ENCODE data around the gene BRINP3. TPM values are rescaled to one million over a fixed set of nuclear protein-coding genes. Genes with fewer than 3 reads are reported as not detected.

BRINP3 gene
- total RNA-seq, 4 donors from 2014 or later, result 5.0 to 30.3 (median 14.1) TPM

DNA sequence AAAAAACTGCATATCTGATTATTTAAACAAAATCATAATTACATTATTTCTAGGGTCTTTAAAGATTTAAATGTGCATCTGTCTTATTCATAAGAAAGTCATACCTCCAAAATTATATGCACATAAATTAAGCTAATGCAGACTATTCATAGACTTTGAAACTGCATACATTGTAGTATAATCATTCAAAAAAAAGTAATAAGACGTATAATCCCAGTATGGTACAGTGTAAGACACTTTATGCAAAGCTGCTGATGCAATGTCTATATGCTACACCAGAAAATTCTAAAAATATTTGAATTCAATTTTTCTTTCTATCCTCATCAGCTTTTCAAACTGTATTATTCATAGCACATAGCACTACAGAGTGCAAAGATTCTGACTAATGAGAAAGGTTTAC is 22.0 kb downstream of the BRINP3 start:
- Histone ChIP-seq H3K27me3 (no peaks in the 10 kb centered on the region), H3K4me3 (no peak overlapping the region), H3K9me3 (no peaks in the 10 kb centered on the region), H3K4me1 (no peaks in the 10 kb centered on the region), H3K36me3 (no peaks in the 10 kb centered on the region), H3K27ac (no peak overlapping the region)
- intact Hi-C loops (cut with DNase I; ENCODE audit: low total_unique reads), result no loop called here
- DNase-seq, result no peak
- no peak for TF ChIP-seq POLR2A (IDR thresholded peaks at IDR 0.05)
- TF ChIP-seq POLR2AphosphoS5 (IDR thresholded peaks at IDR 0.05), result no peak
- TF ChIP-seq, protein P1, sequence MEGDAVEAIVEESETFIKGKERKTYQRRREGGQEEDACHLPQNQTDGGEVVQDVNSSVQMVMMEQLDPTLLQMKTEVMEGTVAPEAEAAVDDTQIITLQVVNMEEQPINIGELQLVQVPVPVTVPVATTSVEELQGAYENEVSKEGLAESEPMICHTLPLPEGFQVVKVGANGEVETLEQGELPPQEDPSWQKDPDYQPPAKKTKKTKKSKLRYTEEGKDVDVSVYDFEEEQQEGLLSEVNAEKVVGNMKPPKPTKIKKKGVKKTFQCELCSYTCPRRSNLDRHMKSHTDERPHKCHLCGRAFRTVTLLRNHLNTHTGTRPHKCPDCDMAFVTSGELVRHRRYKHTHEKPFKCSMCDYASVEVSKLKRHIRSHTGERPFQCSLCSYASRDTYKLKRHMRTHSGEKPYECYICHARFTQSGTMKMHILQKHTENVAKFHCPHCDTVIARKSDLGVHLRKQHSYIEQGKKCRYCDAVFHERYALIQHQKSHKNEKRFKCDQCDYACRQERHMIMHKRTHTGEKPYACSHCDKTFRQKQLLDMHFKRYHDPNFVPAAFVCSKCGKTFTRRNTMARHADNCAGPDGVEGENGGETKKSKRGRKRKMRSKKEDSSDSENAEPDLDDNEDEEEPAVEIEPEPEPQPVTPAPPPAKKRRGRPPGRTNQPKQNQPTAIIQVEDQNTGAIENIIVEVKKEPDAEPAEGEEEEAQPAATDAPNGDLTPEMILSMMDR (IDR thresholded peaks at IDR 0.05), result no peak
- TF ChIP-seq EP300 (IDR thresholded peaks at IDR 0.05; ENCODE audit: low read depth), result no peak
- in situ Hi-C loops (cut with MboI; ENCODE audit: low pct_ligation_motif_present in 1 of 4, low pct_unique_long_range_greater_than_20kb in 1 of 4, low sequenced_read_pairs in 3 of 4), result no loop called here
- WGBS, 2 donors (ENCODE audit: low coverage in 1 of 2), result 63 to 77% methylated on average over 1 of the region's 1 CpG

DNA sequence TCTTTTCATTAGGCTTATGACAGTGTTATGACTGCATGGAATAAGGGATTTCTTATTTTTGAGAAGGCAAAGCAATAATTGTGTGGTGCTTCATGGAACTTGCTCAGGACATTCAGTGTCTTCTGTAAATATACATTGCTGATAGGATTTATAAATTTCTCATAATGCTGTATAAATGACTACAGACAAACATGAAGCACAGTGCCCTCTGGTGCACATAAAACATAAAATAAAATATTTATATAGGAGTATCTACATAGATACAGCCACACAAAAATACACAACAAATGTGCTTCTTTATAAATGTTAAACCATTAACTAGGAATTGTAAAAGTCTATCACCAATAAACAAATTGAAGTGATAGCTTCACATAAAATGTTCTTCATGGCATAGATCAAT is 24.1 kb downstream of the BRINP3 start:
- in situ Hi-C loops (cut with MboI; ENCODE audit: low pct_ligation_motif_present in 1 of 4, low pct_unique_long_range_greater_than_20kb in 1 of 4, low sequenced_read_pairs in 3 of 4) (no loop called here), intact Hi-C loops (cut with DNase I; ENCODE audit: low total_unique reads) (no loop called here)
- Histone ChIP-seq H3K27ac (no peak overlapping the region), H3K36me3 (no peaks in the 10 kb centered on the region), H3K4me3 (no peak overlapping the region), H3K27me3 (no peaks in the 10 kb centered on the region), H3K4me1 (no peaks in the 10 kb centered on the region), H3K9me3 (no peaks in the 10 kb centered on the region)
- TF ChIP-seq EP300 (IDR thresholded peaks at IDR 0.05; ENCODE audit: low read depth), result no peak
- TF ChIP-seq, protein P1 (IDR thresholded peaks at IDR 0.05), result peak in 1 of 5 experiments; percentile 10
- DNase-seq, result no peak

DNA sequence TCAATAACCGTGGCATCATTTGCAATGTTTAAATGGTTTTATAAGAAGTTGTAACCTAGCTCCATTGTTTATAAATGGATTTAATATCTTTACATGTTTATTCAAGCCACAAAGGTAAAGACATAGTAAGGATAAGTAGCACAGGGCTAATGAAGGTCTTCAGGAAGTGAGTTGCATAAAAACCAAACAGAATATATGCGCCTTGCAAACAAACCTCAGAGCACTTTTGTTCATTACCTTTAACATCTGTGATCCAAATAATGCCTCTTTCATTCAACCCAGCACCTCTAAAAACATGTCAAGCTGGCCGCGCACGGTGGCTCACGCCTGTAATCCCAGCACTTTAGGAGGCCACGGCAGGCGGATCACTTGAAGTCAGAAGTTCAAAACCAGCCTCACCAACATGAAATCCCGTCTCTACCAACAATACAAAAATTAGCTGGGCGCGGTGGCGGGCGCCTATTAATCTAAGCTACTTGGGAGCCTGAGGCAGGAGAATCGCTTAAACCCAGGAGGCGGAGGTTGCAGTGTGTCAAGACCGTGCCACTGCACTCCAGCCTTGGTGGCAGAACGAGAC is 25.3 kb downstream of the BRINP3 start:
- Histone ChIP-seq H3K27ac (no peak overlapping the region), H3K4me3 (no peak overlapping the region), H3K4me1 (no peaks in the 10 kb centered on the region), H3K9me3 (no peaks in the 10 kb centered on the region), H3K27me3 (no peaks in the 10 kb centered on the region), H3K36me3 (no peaks in the 10 kb centered on the region)
- no peak for DNase-seq
- in situ Hi-C loops (cut with MboI; ENCODE audit: low pct_ligation_motif_present in 1 of 4, low pct_unique_long_range_greater_than_20kb in 1 of 4, low sequenced_read_pairs in 3 of 4) (no loop called here), intact Hi-C loops (cut with DNase I; ENCODE audit: low total_unique reads) (no loop called here)
- TF ChIP-seq POLR2A (IDR thresholded peaks at IDR 0.05) (no peak), EP300 (IDR thresholded peaks at IDR 0.05; ENCODE audit: low read depth) (no peak), POLR2AphosphoS5 (IDR thresholded peaks at IDR 0.05) (no peak)
- TF ChIP-seq, protein P1 (IDR thresholded peaks at IDR 0.05), result no peak
- WGBS, 2 donors (ENCODE audit: low coverage in 1 of 2), result 88 to 92% methylated on average over 13 to 17 of the region's 17 CpGs

DNA sequence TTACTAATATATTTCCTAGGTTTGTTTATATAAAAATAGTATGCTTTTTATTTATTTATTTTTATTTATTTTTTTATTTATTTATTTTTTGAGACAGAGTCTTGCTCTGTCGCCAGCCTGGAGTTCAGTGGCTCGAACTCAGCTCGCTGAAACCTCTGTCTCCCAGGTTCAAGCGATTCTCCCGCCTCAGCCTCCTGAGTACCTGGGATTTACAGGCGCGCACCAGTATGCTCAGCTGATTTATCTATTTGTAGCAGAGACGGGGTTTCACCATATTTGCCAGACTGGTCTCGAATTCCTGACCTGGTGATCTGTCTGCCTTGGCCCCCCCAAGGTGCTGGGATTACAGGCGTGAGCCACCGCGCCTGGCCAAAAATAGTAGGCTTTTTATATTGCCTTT is 33.2 kb downstream of the BRINP3 start:
- Histone ChIP-seq H3K27ac (no peak overlapping the region), H3K27me3 (no peaks in the 10 kb centered on the region), H3K9me3 (no peaks in the 10 kb centered on the region), H3K4me1 (no peaks in the 10 kb centered on the region), H3K4me3 (no peak overlapping the region), H3K36me3 (peaks cover 0 to 2% (median 0%) of the 10 kb centered on the region in 4 donors)
- intact Hi-C loops (cut with DNase I; ENCODE audit: low total_unique reads), result no loop called here
- 95 to 96% methylated on average over 10 to 12 of the region's 12 CpGs for WGBS, 2 donors (ENCODE audit: low coverage in 1 of 2)
- TF ChIP-seq POLR2A (IDR thresholded peaks at IDR 0.05) (no peak), EP300 (IDR thresholded peaks at IDR 0.05; ENCODE audit: low read depth) (no peak), POLR2AphosphoS5 (IDR thresholded peaks at IDR 0.05) (no peak)
- TF ChIP-seq, protein P1 (IDR thresholded peaks at IDR 0.05), result no peak
- in situ Hi-C loops (cut with MboI; ENCODE audit: low pct_ligation_motif_present in 1 of 4, low pct_unique_long_range_greater_than_20kb in 1 of 4, low sequenced_read_pairs in 3 of 4), result no loop called here
- DNase-seq, result no peak

All from transverse colon (tissue), 4 donors.